Measurements from ENCODE around the gene PPP1R3C. TPM values are rescaled to one million over a fixed set of nuclear protein-coding genes. Genes with fewer than 3 reads are reported as not detected.

PPP1R3C gene
- total and polyA plus RNA-seq, 2 of the 4 experiments (the other 2 are of a cell fraction) = 17.4 to 62.9 TPM

DNA sequence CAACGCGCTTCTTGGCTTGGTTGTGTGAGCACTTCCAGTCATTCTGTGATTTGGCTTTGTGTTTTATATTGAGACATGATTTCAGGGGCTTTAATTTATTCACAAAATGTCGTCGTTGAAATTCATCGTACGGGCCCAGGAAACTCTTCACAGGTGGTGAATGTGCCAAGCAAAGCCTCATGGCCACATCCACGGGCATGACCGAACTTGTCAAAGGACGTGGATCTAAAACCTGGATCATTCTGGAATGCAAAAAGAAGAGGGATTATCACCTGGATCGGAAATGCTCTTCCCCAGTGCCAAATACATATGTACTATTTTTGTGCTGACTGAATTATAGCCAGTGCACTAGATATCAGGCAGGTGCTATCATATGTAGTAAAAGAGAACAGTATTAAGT is 2.2 kb downstream of the PPP1R3C start:
- H3K18ac ChIP-seq (ENCODE audit: low read depth, low read length) = no peak overlapping the region
- peaks cover 27% of the 10 kb centered on the region for H4K20me1 ChIP-seq (ENCODE audit: insufficient read depth, low read length)
- H4K5ac ChIP-seq (ENCODE audit: low read depth, low read length) = no peak overlapping the region
- H3K9ac ChIP-seq (ENCODE audit: low read depth, low read length) = no peak overlapping the region
- TF ChIP-seq, protein P1, sequence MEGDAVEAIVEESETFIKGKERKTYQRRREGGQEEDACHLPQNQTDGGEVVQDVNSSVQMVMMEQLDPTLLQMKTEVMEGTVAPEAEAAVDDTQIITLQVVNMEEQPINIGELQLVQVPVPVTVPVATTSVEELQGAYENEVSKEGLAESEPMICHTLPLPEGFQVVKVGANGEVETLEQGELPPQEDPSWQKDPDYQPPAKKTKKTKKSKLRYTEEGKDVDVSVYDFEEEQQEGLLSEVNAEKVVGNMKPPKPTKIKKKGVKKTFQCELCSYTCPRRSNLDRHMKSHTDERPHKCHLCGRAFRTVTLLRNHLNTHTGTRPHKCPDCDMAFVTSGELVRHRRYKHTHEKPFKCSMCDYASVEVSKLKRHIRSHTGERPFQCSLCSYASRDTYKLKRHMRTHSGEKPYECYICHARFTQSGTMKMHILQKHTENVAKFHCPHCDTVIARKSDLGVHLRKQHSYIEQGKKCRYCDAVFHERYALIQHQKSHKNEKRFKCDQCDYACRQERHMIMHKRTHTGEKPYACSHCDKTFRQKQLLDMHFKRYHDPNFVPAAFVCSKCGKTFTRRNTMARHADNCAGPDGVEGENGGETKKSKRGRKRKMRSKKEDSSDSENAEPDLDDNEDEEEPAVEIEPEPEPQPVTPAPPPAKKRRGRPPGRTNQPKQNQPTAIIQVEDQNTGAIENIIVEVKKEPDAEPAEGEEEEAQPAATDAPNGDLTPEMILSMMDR (conservative IDR thresholded peaks at IDR 0.05; ENCODE audit: low read depth, low read length) = no peak
- TF ChIP-seq, protein P2, sequence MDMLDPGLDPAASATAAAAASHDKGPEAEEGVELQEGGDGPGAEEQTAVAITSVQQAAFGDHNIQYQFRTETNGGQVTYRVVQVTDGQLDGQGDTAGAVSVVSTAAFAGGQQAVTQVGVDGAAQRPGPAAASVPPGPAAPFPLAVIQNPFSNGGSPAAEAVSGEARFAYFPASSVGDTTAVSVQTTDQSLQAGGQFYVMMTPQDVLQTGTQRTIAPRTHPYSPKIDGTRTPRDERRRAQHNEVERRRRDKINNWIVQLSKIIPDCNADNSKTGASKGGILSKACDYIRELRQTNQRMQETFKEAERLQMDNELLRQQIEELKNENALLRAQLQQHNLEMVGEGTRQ (IDR thresholded peaks at IDR 0.05; ENCODE audit: low read depth, low read length) = no peak
- TF ChIP-seq, protein P3, sequence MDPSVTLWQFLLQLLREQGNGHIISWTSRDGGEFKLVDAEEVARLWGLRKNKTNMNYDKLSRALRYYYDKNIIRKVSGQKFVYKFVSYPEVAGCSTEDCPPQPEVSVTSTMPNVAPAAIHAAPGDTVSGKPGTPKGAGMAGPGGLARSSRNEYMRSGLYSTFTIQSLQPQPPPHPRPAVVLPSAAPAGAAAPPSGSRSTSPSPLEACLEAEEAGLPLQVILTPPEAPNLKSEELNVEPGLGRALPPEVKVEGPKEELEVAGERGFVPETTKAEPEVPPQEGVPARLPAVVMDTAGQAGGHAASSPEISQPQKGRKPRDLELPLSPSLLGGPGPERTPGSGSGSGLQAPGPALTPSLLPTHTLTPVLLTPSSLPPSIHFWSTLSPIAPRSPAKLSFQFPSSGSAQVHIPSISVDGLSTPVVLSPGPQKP (IDR thresholded peaks at IDR 0.05; ENCODE audit: borderline replicate concordance, low read depth, low read length) = no peak
- no peak for TF ChIP-seq POLR2A (IDR thresholded peaks at IDR 0.05; ENCODE audit: low read depth, low read length)
- no peak for TF ChIP-seq RFX5 (IDR thresholded peaks at IDR 0.05; ENCODE audit: low read depth, low read length)
- TF ChIP-seq RCOR1 (IDR thresholded peaks at IDR 0.05; ENCODE audit: insufficient replicate concordance, low read length) = no peak
- TF ChIP-seq MAZ (IDR thresholded peaks at IDR 0.05; ENCODE audit: borderline replicate concordance, low read depth, low read length) = no peak
- TF ChIP-seq MXI1 (IDR thresholded peaks at IDR 0.05; ENCODE audit: borderline replicate concordance, low read depth, low read length) = no peak
- no peak for TF ChIP-seq FOS (IDR thresholded peaks at IDR 0.05; ENCODE audit: low read depth, low read length)
- TF ChIP-seq RAD21 (IDR thresholded peaks at IDR 0.05; ENCODE audit: low read length) = no peak
- TF ChIP-seq SMC3 (IDR thresholded peaks at IDR 0.05; ENCODE audit: low read depth, low read length) = no peak
- TF ChIP-seq CEBPB (IDR thresholded peaks at IDR 0.05; ENCODE audit: low read depth, low read length) = no peak
- H2AK9ac ChIP-seq (replicated peaks; ENCODE audit: low read depth, low read length, poor library complexity) = no peak overlapping the region
- no peaks in the 10 kb centered on the region for H3K27me3 ChIP-seq (ENCODE audit: control insufficient read depth, insufficient read depth, low read length)
- H2BK15ac ChIP-seq (ENCODE audit: low read depth, low read length) = no peak overlapping the region
- dilution Hi-C loops (cut with HindIII; ENCODE audit: low sequenced_read_pairs, unreplicated experiment) (no loop called here), in situ Hi-C loops (cut with MboI; ENCODE audit: low sequenced_read_pairs) (loop anchor here (10.0 kb wide), 1 partner anchor 336 kb away; no protein-coding TSS in a partner anchor), intact Hi-C loops (cut with micrococcal nuclease) (loop anchor here (5.0 to 10.0 kb wide), 3 partner anchors 118 to 746 kb away; partner anchors contain the start of gene TNKS2)
- no TSS peak for BruUV-seq (replicated peaks)
- no peak overlapping the region for H3K27ac ChIP-seq (ENCODE audit: insufficient read depth, low read length)
- H2BK120ac ChIP-seq (ENCODE audit: low read depth, low read length) = no peak overlapping the region
- H3K4me1 ChIP-seq (ENCODE audit: control insufficient read depth, insufficient read depth, low read length) = peaks cover 8% of the 10 kb centered on the region
- no peak overlapping the region for H4K91ac ChIP-seq (ENCODE audit: insufficient read depth, low read depth, low read length)
- H4K8ac ChIP-seq (ENCODE audit: low read depth in 2 of 2, low read length in 2 of 2) = no peak overlapping the region
- no peak overlapping the region for H3K4ac ChIP-seq (ENCODE audit: low read depth, low read length)
- peaks cover 5% of the 10 kb centered on the region for H3K9me1 ChIP-seq (ENCODE audit: insufficient read depth, low read length)
- no peak overlapping the region for H3K56ac ChIP-seq (ENCODE audit: extremely low read depth, insufficient read depth, low read length)
- H3K4me3 ChIP-seq (ENCODE audit: insufficient read depth, low read depth, low read length) = peak overlapping the region; percentile 54; the same call in 1 of the 2 replicates
- WGBS, 2 experiments (ENCODE audit: extremely low coverage in 2 of 2, insufficient read length in 1 of 2) = no CpG with 5 or more reads among the region's 10 CpGs
- peaks cover 24% of the 10 kb centered on the region for H3K36me3 ChIP-seq (ENCODE audit: control insufficient read depth, insufficient read depth, low read length)
- DNase-seq (no peak), ATAC-seq (ENCODE audit: low read depth) (no peak)
- H3K23ac ChIP-seq (ENCODE audit: low read depth, low read length) = no peak overlapping the region
- H2BK5ac ChIP-seq (ENCODE audit: low read depth, low read length, poor library complexity, severe bottlenecking) = peak overlapping the region; percentile 8
- H2BK20ac ChIP-seq (ENCODE audit: low read depth, low read length) = no peak overlapping the region
- no peak overlapping the region for H2AK5ac ChIP-seq (ENCODE audit: low read depth, low read length)
- ChIA-PET CTCF (no interaction called here), POLR2A (ENCODE audit: unreplicated experiment) (no interaction called here)
- H3K4me2 ChIP-seq (ENCODE audit: low read depth, low read length) = peak overlapping the region; percentile 95
- H2AFZ ChIP-seq (replicated peaks; ENCODE audit: low read length, poor library complexity) = no peak overlapping the region
- H3K79me1 ChIP-seq (ENCODE audit: low read depth in 1 of 2, low read length in 2 of 2) = peaks cover 26 to 41% of the 10 kb centered on the region in 2 experiments
- H3K9me3 ChIP-seq (ENCODE audit: control insufficient read depth, insufficient read depth, low read length) = no peaks in the 10 kb centered on the region; the same call in 1 of the 2 replicates
- no peak overlapping the region; the same call in 1 of the 2 replicates for H3K14ac ChIP-seq (replicated peaks; ENCODE audit: low read depth, low read length)
